WTC11 (cell line): Measurements from ENCODE around the gene FAM221B. TPM values are rescaled to one million over a fixed set of nuclear protein-coding genes. Genes with fewer than 3 reads are reported as not detected.

Experiments
- ATAC-seq: fragments of 200-7000 bp; cut with Tn5 transposase; 2 replicates; pipeline ENCODE4 v1.10.0; 2021; ENCODE audit warnings: mild to moderate bottlenecking, moderate library complexity
- CTCF ChIA-PET: fragments of 300-600 bp; sonication (Branson Sonifier 250); formaldehyde crosslinking; loops from one replicate; lab custom pipeline; 2021; ENCODE audit warnings: antibody characterized with exemption; lab: Charles Lee
- POLR2A ChIA-PET: fragments of 350-600 bp; sonication (Branson Sonifier 250); formaldehyde crosslinking; loops from one replicate; lab custom pipeline; 2021; ENCODE audit warnings: antibody characterized with exemption; lab: Charles Lee
- DNase-seq: peaks from one replicate; pipeline ENCODE4 v3.0.0; 2021; ENCODE audit warnings: low spot score
- H3K27ac Mint-ChIP-seq: 2 replicates; pipeline ENCODE4 v1.8.0; 2021; ENCODE audit warnings: mixed read lengths
- H3K27me3 Mint-ChIP-seq: 2 replicates; pipeline ENCODE4 v1.8.0; 2021; ENCODE audit warnings: low read depth, mild to moderate bottlenecking, moderate library complexity, mixed read lengths
- H3K36me3 Mint-ChIP-seq: 2 replicates; pipeline ENCODE4 v1.8.0; 2021; ENCODE audit warnings: mixed read lengths
- H3K4me1 Mint-ChIP-seq: 2 replicates; pipeline ENCODE4 v1.8.0; 2022; ENCODE audit warnings: mixed read lengths
- H3K4me3 Mint-ChIP-seq: 2 replicates; pipeline ENCODE4 v1.8.0; 2021; ENCODE audit warnings: mild to moderate bottlenecking, moderate library complexity, mixed read lengths
- H3K9me3 Mint-ChIP-seq: 2 replicates; pipeline ENCODE4 v1.8.0; 2021; ENCODE audit warnings: mixed read lengths
- AR ChIP-seq: fragments of 250-450 bp; sonication (Bioruptor Pico); IDR thresholded peaks from 2 replicates; pipeline ENCODE4 v1.9.0; 2021; ENCODE audit warnings: mild to moderate bottlenecking
- ATF2 ChIP-seq: sonication (generic); formaldehyde crosslinking; IDR thresholded peaks from 2 replicates; pipeline ENCODE4 v1.8.1; 2022; ENCODE audit warnings: low read depth, missing genetic modification reagents, borderline replicate concordance
- CTCF ChIP-seq: fragments of 200-600 bp; IDR thresholded peaks from 2 replicates; pipeline ENCODE4 v1.8.0; 2022; ENCODE audit warnings: antibody characterized with exemption
- ETV6 ChIP-seq: sonication (generic); formaldehyde crosslinking; IDR thresholded peaks from 2 replicates; pipeline ENCODE4 v1.8.1; 2022; ENCODE audit warnings: mild to moderate bottlenecking, missing genetic modification reagents
- FOXP4 ChIP-seq: sonication (generic); formaldehyde crosslinking; IDR thresholded peaks from 2 replicates; pipeline ENCODE4 v1.8.0; 2022; ENCODE audit warnings: mild to moderate bottlenecking, missing genetic modification reagents
- GABPB1 ChIP-seq: sonication (generic); formaldehyde crosslinking; IDR thresholded peaks from 2 replicates; pipeline ENCODE4 v1.8.1; 2023; ENCODE audit warnings: mild to moderate bottlenecking, missing genetic modification reagents
- KAT7 ChIP-seq: sonication (generic); formaldehyde crosslinking; IDR thresholded peaks from 2 replicates; pipeline ENCODE4 v1.8.1; 2023; ENCODE audit warnings: missing genetic modification reagents, mild to moderate bottlenecking, borderline replicate concordance
- NFE2L1 ChIP-seq: sonication (generic); formaldehyde crosslinking; IDR thresholded peaks from 2 replicates; pipeline ENCODE4 v1.8.1; 2023; ENCODE audit warnings: missing genetic modification reagents
- TEAD4 ChIP-seq: sonication (generic); formaldehyde crosslinking; IDR thresholded peaks from 2 replicates; pipeline ENCODE4 v1.8.0; 2022; ENCODE audit warnings: mild to moderate bottlenecking, missing genetic modification reagents
- USF1 ChIP-seq: sonication (generic); formaldehyde crosslinking; IDR thresholded peaks from 2 replicates; pipeline ENCODE4 v1.8.0; 2022; ENCODE audit warnings: mild to moderate bottlenecking, missing genetic modification reagents
- ZNF219 ChIP-seq: sonication (generic); formaldehyde crosslinking; IDR thresholded peaks from 2 replicates; pipeline ENCODE4 v1.8.0; 2023; ENCODE audit warnings: missing genetic modification reagents, mild to moderate bottlenecking, borderline replicate concordance
- ZNF281 ChIP-seq: sonication (generic); formaldehyde crosslinking; IDR thresholded peaks from 2 replicates; pipeline ENCODE4 v1.8.0; 2023; ENCODE audit warnings: mild to moderate bottlenecking, missing genetic modification reagents
- ZNF416 ChIP-seq: fragments of 250-450 bp; sonication (Bioruptor Pico); IDR thresholded peaks from 2 replicates; pipeline ENCODE4 v1.9.0; 2021; ENCODE audit warnings: mild to moderate bottlenecking, inconsistent platforms
- ZNF423 ChIP-seq: fragments of 250-450 bp; sonication (Bioruptor Pico); IDR thresholded peaks from 2 replicates; pipeline ENCODE4 v2.1.2; 2022; ENCODE audit warnings: mild to moderate bottlenecking, moderate library complexity
- ZSCAN18 ChIP-seq: fragments of 250-450 bp; sonication (Bioruptor Pico); IDR thresholded peaks from 2 replicates; pipeline ENCODE4 v2.1.2; 2022; ENCODE audit warnings: mild to moderate bottlenecking, moderate library complexity
- total RNA-seq: library from RNA; stranded (reverse); gene quantifications from 3 replicates; pipeline ENCODE4 v1.2.3, GENCODE V29; 2021

FAM221B gene
- total RNA-seq, 1 experiment from 2014 or later = 0.11 TPM

GRCh38 chr9:35835766-35836165 is 7.2 kb upstream of the FAM221B start:
- POLR2A ChIA-PET = no interaction called here
- Mint-ChIP-seq H3K27me3 (peaks cover 25% of the 10 kb centered on the region), H3K4me3 (no peak overlapping the region)

GRCh38 chr9:35835216-35835632 is 6.7 kb upstream of the FAM221B start:
- POLR2A ChIA-PET = no interaction called here
- Mint-ChIP-seq H3K4me3 (no peak overlapping the region), H3K4me1 (peaks cover 19% of the 10 kb centered on the region), H3K9me3 (no peaks in the 10 kb centered on the region), H3K36me3 (no peaks in the 10 kb centered on the region), H3K27me3 (peaks cover 21% of the 10 kb centered on the region), H3K27ac (no peak overlapping the region)
- peak; percentile 90 for ATAC-seq
- TF ChIP-seq ZSCAN18 (no peak), ZNF219 (CRISPR knock-in tag) (no peak), CTCF (peak; percentile 31; the same call in 1 of the 2 replicates), KAT7 (CRISPR knock-in tag) (no peak), ZNF281 (CRISPR knock-in tag) (no peak), ZNF423 (CRISPR knock-in tag) (no peak)
- CTCF ChIA-PET = interaction anchor here (0.6 to 5.2 kb wide), 44 partner anchors 9 to 1833 kb away, joined by 3 to 72 read pairs (median 4); partner anchors contain the start of genes ARHGEF39, HINT2, NPR2 and OR13J1
- DNase-seq = peak; percentile 52

More at GRCh38 chr9:35835766-35836165, 7.2 kb upstream of the FAM221B start:
- no peaks in the 10 kb centered on the region for H3K9me3 Mint-ChIP-seq
- H3K4me1 Mint-ChIP-seq = peaks cover 24% of the 10 kb centered on the region
- CTCF ChIA-PET = interaction anchor here (0.6 to 5.2 kb wide), 41 partner anchors 8 to 327 kb away, joined by 3 to 72 read pairs (median 5); partner anchors contain the start of genes ARHGEF39, HINT2, NPR2 and OR13J1
- DNase-seq = no peak
- no peak for ATAC-seq
- TF ChIP-seq USF1 (CRISPR knock-in tag) (no peak), GABPB1 (peak; percentile 76; the same call in 1 of the 2 replicates)
- H3K27ac Mint-ChIP-seq = no peak overlapping the region
- H3K36me3 Mint-ChIP-seq = no peaks in the 10 kb centered on the region

- ChIA-PET POLR2A (no interaction called here), CTCF (interaction anchor here (0.6 to 5.2 kb wide), 42 partner anchors 9 to 1833 kb away, joined by 3 to 72 read pairs (median 4); partner anchors contain the start of genes ARHGEF39, HINT2, NPR2 and OR13J1)
- Mint-ChIP-seq H3K27me3 (peaks cover 18% of the 10 kb centered on the region), H3K4me3 (no peak overlapping the region), H3K9me3 (no peaks in the 10 kb centered on the region), H3K4me1 (peaks cover 22% of the 10 kb centered on the region), H3K36me3 (no peaks in the 10 kb centered on the region), H3K27ac (no peak overlapping the region)
- no peak for DNase-seq
- no peak for ATAC-seq
- TF ChIP-seq ATF2 (CRISPR knock-in tag) (no peak), NFE2L1 (CRISPR knock-in tag) (no peak), TEAD4 (CRISPR knock-in tag) (no peak), ZNF416 (CRISPR knock-in tag) (no peak), FOXP4 (CRISPR knock-in tag) (no peak), GABPB1 (no peak), AR (no peak), ETV6 (no peak)
Measured at GRCh38 chr9:35834260-35835215, 6.0 kb upstream of the FAM221B start.
